NCI-H146 treated with DMSO at 0.1 percent for 48 hours (cell line): ENCODE measurements around the gene NTF4.
A peak's percentile ranks its signal among the peaks of the same experiment; 100 is the strongest.
"Not testable (repeated sequence)": the region's sequence is repeated elsewhere in the genome, so short reads cannot be mapped to it uniquely, and the experiment has no call there.

Source experiments
- DNase-seq: peaks from one replicate; lab custom pipeline; 2025; ENCODE audit not compliant: unreplicated experiment; lab: John Stamatoyannopoulos, UW

NTF4 gene

GRCh38 chr19:49091391-49092038 is 26.9 kb upstream of the NTF4 start:
- DNase-seq = no peak

- DNase-seq = no peak
These were observed 21.7 kb upstream of the NTF4 start for GRCh38 chr19:49086296-49086695.

GRCh38 chr19:49085868-49086232 is 21.2 kb upstream of the NTF4 start:
- DNase-seq = no peak

GRCh38 chr19:49085020-49085867 is 20.6 kb upstream of the NTF4 start, which contains the start of gene SNRNP70:
SNRNP70 (plus strand) TSS chr19:49085451; CDS start chr19:49086415, 964 bp downstream.
- peak; percentile 98 for DNase-seq

- peak; percentile 45 for DNase-seq
These were observed 19.8 kb upstream of the NTF4 start for GRCh38 chr19:49084206-49085019.

GRCh38 chr19:49081273-49081672 is 16.7 kb upstream of the NTF4 start:
- no peak for DNase-seq

GRCh38 chr19:49080392-49080791 is 15.8 kb upstream of the NTF4 start:
- no peak for DNase-seq

GRCh38 chr19:49074869-49075268 is 10.3 kb upstream of the NTF4 start:
- not testable (repeated sequence) for DNase-seq

GRCh38 chr19:49073514-49074378 is 9.1 kb upstream of the NTF4 start:
- DNase-seq = peak; percentile 15

- no peak for DNase-seq
These were observed 7.4 kb upstream of the NTF4 start for GRCh38 chr19:49071860-49072547.

GRCh38 chr19:49070416-49070815 is 5.8 kb upstream of the NTF4 start:
- no peak for DNase-seq

GRCh38 chr19:49069026-49069425 is 4.4 kb upstream of the NTF4 start:
- no peak for DNase-seq

- DNase-seq = no peak
These were observed 2.9 kb upstream of the NTF4 start for GRCh38 chr19:49067554-49067953.

- no peak for DNase-seq
These were observed 1.4 kb upstream of the NTF4 start for GRCh38 chr19:49065905-49066512.

- DNase-seq = no peak
These were observed 489 bp downstream of the NTF4 start for GRCh38 chr19:49064029-49064629.

GRCh38 chr19:49061445-49061844 is 3.2 kb downstream of the NTF4 start:
- DNase-seq = no peak

GRCh38 chr19:49061000-49061399 is 3.6 kb downstream of the NTF4 start:
- DNase-seq = no peak

- DNase-seq = no peak
These were observed 5.6 kb downstream of the NTF4 start for GRCh38 chr19:49059053-49059452.

GRCh38 chr19:49058562-49058961 is 6.1 kb downstream of the NTF4 start:
- no peak for DNase-seq
